H1 (cell line): Measurements from ENCODE around the gene LEMD1. TPM values are rescaled to one million over a fixed set of nuclear protein-coding genes. Genes with fewer than 3 reads are reported as not detected.
"Not testable (repeated sequence)": the region's sequence is repeated elsewhere in the genome, so short reads cannot be mapped to it uniquely, and the experiment has no call there.

Experiments
- CTCF ChIA-PET: fragments of 300-600 bp; sonication (Branson Sonifier 250); formaldehyde crosslinking; loops from one replicate; lab custom pipeline; 2021; ENCODE audit not compliant: partially characterized antibody; lab: Charles Lee
- POLR2A ChIA-PET: fragments of 300-600 bp; sonication (Branson Sonifier 250); formaldehyde crosslinking; loops from one replicate; lab custom pipeline; 2021; ENCODE audit warnings: inconsistent platforms; ENCODE audit not compliant: partially characterized antibody; lab: Charles Lee
- DNase-seq, 2 experiments: peaks; one replicate each; pipeline versions ENCODE4 v3.0.0 to v3.0.0-alpha.2; 2010 to 2022; ENCODE audit warnings: low spot score in 2 of 2, low read depth in 1 of 2, mixed read lengths in 1 of 2
- FAIRE-seq: peaks from 2 replicates; lab custom pipeline; 2011; peaks lifted over from hg19 to GRCh38; lab: Jason Lieb, UNC
- H2AFZ ChIP-seq: 2 replicates; pipeline ENCODE4 v1.8.1; 2012; ENCODE audit warnings: low read length, inconsistent platforms
- H2AK5ac ChIP-seq: 2 replicates; pipeline ENCODE4 v1.6.1; 2013; ENCODE audit warnings: low read depth, low read length
- H2BK120ac ChIP-seq: replicated peaks from 2 replicates; pipeline ENCODE3; 2013; ENCODE audit warnings: low read depth, low read length, inconsistent platforms
- H2BK12ac ChIP-seq: 2 replicates; pipeline ENCODE4 v1.6.1; 2013; ENCODE audit warnings: low read depth, low read length
- H2BK15ac ChIP-seq: 2 replicates; pipeline ENCODE4 v1.6.1; 2013; ENCODE audit warnings: low read length
- H2BK20ac ChIP-seq: 2 replicates; pipeline ENCODE4 v1.6.1; 2013; ENCODE audit warnings: low read length
- H2BK5ac ChIP-seq: 2 replicates; pipeline ENCODE4 v1.6.1; 2013; ENCODE audit warnings: low read depth, low read length
- H3K14ac ChIP-seq: 2 replicates; pipeline ENCODE4 v1.6.1; 2013; ENCODE audit warnings: inconsistent platforms; ENCODE audit not compliant: insufficient read length
- H3K18ac ChIP-seq: 2 replicates; pipeline ENCODE4 v1.6.1; 2013; ENCODE audit warnings: low read length; ENCODE audit errors: extremely low read depth
- H3K23ac ChIP-seq: 2 replicates; pipeline ENCODE4 v1.6.1; 2013; ENCODE audit warnings: inconsistent platforms; ENCODE audit not compliant: insufficient read length
- H3K23me2 ChIP-seq: 2 replicates; pipeline ENCODE4 v1.6.1; 2013; ENCODE audit warnings: low read depth, low read length
- H3K27ac ChIP-seq: 2 replicates; pipeline ENCODE4 v1.6.1; 2011; ENCODE audit warnings: low read depth, low read length, inconsistent platforms
- H3K27me3 ChIP-seq, 4 experiments: replicated peaks in 1 of 4; 1 replicate in 1 of 4; 2 replicates in 3 of 4; pipeline versions ENCODE4 v1.6.1 to v1.8.1; 2011 to 2013; ENCODE audit warnings: low read length in 3 of 4, mild to moderate bottlenecking in 3 of 4, inconsistent platforms in 2 of 4, mixed read lengths in 2 of 4, moderate library complexity in 1 of 4; ENCODE audit not compliant: control insufficient read depth in 3 of 4, insufficient read depth in 3 of 4; ENCODE audit errors: extremely low read depth in 1 of 4
- H3K36me3 ChIP-seq, 4 experiments: 2 replicates each; pipeline versions ENCODE4 v1.6.1 to v1.8.1; 2011 to 2013; ENCODE audit warnings: mild to moderate bottlenecking in 4 of 4, low read length in 3 of 4, moderate library complexity in 2 of 4, control low read depth in 1 of 4, inconsistent platforms in 1 of 4; ENCODE audit not compliant: insufficient read depth in 4 of 4, control insufficient read depth in 2 of 4
- H3K4ac ChIP-seq: replicated peaks from 2 replicates; pipeline ENCODE3; 2013; ENCODE audit warnings: low read length, low read depth, mixed read lengths, inconsistent platforms; ENCODE audit not compliant: insufficient read length
- H3K4me1 ChIP-seq, 4 experiments: replicated peaks in 1 of 4; 1 replicate in 1 of 4; 2 replicates in 3 of 4; pipeline versions ENCODE4 v1.6.1 to v1.8.1; 2011 to 2013; ENCODE audit warnings: low read length in 3 of 4, inconsistent platforms in 2 of 4, mixed read lengths in 1 of 4; ENCODE audit not compliant: insufficient read depth in 4 of 4, control insufficient read depth in 3 of 4
- H3K4me2 ChIP-seq, 2 experiments: 2 replicates each; pipeline versions ENCODE4 v1.6.1 to v1.8.1; 2011 to 2013; ENCODE audit warnings: low read depth in 2 of 2, low read length in 2 of 2, control low read depth in 1 of 2, inconsistent platforms in 1 of 2, mild to moderate bottlenecking in 1 of 2; ENCODE audit not compliant: insufficient read depth in 1 of 2
- H3K4me3 ChIP-seq, 4 experiments: fragments of 200-600, 300-600 bp in 1 of 4; sonication (generic), shearing (Covaris generic), sonication (Bioruptor Twin) in 1 of 4; 2 replicates each; pipeline versions ENCODE4 v1.5.1 to v1.8.1; 2011 to 2016; ENCODE audit warnings: low read length in 4 of 4, low read depth in 3 of 4, control low read depth in 2 of 4, inconsistent platforms in 2 of 4, mild to moderate bottlenecking in 2 of 4, mixed read lengths in 1 of 4, moderate library complexity in 1 of 4; ENCODE audit not compliant: insufficient read depth in 2 of 4; ENCODE audit errors: extremely low read depth in 1 of 4
- H3K56ac ChIP-seq: replicated peaks from 2 replicates; pipeline ENCODE3; 2013; ENCODE audit warnings: low read depth, mild to moderate bottlenecking, mixed read lengths, low read length, inconsistent platforms; ENCODE audit not compliant: insufficient read length
- H3K79me1 ChIP-seq: 2 replicates; pipeline ENCODE4 v1.6.1; 2013; ENCODE audit warnings: low read depth, low read length, control low read depth
- H3K79me2 ChIP-seq, 2 experiments: 2 replicates each; pipeline versions ENCODE4 v1.6.1 to v1.8.1; 2012 to 2013; ENCODE audit warnings: low read length in 2 of 2, mild to moderate bottlenecking in 2 of 2, inconsistent platforms in 1 of 2; ENCODE audit not compliant: insufficient read depth in 2 of 2, control insufficient read depth in 1 of 2
- H3K9ac ChIP-seq, 4 experiments: replicated peaks in 1 of 4; 1 replicate in 1 of 4; 2 replicates in 3 of 4; pipeline versions ENCODE4 v1.6.1 to v1.8.1; 2011 to 2013; ENCODE audit warnings: low read depth in 3 of 4, low read length in 3 of 4, control low read depth in 2 of 4, mild to moderate bottlenecking in 2 of 4, moderate library complexity in 2 of 4, inconsistent platforms in 1 of 4; ENCODE audit errors: extremely low read depth in 1 of 4
- H3K9me3 ChIP-seq, 2 experiments: 2 replicates each; pipeline versions ENCODE4 v1.6.1 to v1.8.1; 2012 to 2013; ENCODE audit warnings: mild to moderate bottlenecking in 2 of 2, moderate library complexity in 2 of 2, control low read depth in 1 of 2, inconsistent platforms in 1 of 2, low read depth in 1 of 2, low read length in 1 of 2, mixed read lengths in 1 of 2; ENCODE audit not compliant: insufficient read depth in 2 of 2
- H4K20me1 ChIP-seq, 2 experiments: replicated peaks in 1 of 2; 2 replicates each; pipeline versions ENCODE3 to v1.8.1; 2011 to 2013; ENCODE audit warnings: inconsistent platforms in 2 of 2, low read length in 2 of 2, mild to moderate bottlenecking in 1 of 2; ENCODE audit not compliant: insufficient read depth in 2 of 2, control insufficient read depth in 1 of 2
- H4K5ac ChIP-seq: 2 replicates; pipeline ENCODE4 v1.6.1; 2013; ENCODE audit warnings: low read length, low read depth, mixed read lengths, inconsistent platforms; ENCODE audit not compliant: insufficient read length
- H4K8ac ChIP-seq: 2 replicates; pipeline ENCODE4 v1.8.0; 2013; ENCODE audit warnings: mild to moderate bottlenecking, moderate library complexity, low read length, inconsistent platforms; ENCODE audit not compliant: insufficient read depth; ENCODE audit errors: extremely low read depth
- H4K91ac ChIP-seq: replicated peaks from 2 replicates; pipeline ENCODE3; 2013; ENCODE audit warnings: low read length, mixed read lengths, inconsistent platforms; ENCODE audit not compliant: insufficient read length
- BRCA1 ChIP-seq: IDR thresholded peaks from 2 replicates; pipeline ENCODE4 v1.6.1; 2012; ENCODE audit warnings: low read depth, low read length, improper control_type of control experiment
- FOSL1 ChIP-seq: IDR thresholded peaks from 2 replicates; pipeline ENCODE4 v1.6.1; 2011; ENCODE audit warnings: mild to moderate bottlenecking, low read depth, low read length, moderate library complexity; ENCODE audit not compliant: insufficient read depth
- KDM5A ChIP-seq: fragments of 200-600 bp; IDR thresholded peaks from 2 replicates; pipeline ENCODE4 v1.7.1; 2012; ENCODE audit warnings: mild to moderate bottlenecking, low read length, inconsistent platforms, mixed read lengths
- RXRA ChIP-seq: IDR thresholded peaks from 2 replicates; pipeline ENCODE4 v1.6.1; 2011; ENCODE audit warnings: low read depth, mild to moderate bottlenecking, low read length, moderate library complexity; ENCODE audit not compliant: insufficient read depth
- SP2 ChIP-seq: IDR thresholded peaks from 2 replicates; pipeline ENCODE4 v1.6.1; 2012; ENCODE audit warnings: mild to moderate bottlenecking, low read length, inconsistent platforms
- SRF ChIP-seq: IDR thresholded peaks from 2 replicates; pipeline ENCODE4 v1.6.1; 2011; ENCODE audit warnings: mild to moderate bottlenecking, low read depth, low read length, moderate library complexity
- SUZ12 ChIP-seq: fragments of 200-600 bp; sonication (generic); IDR thresholded peaks from 2 replicates; pipeline ENCODE4 v1.6.1; 2012; ENCODE audit warnings: mild to moderate bottlenecking, inconsistent platforms, low read length, moderate library complexity, mixed read lengths
- whole genome bisulfite sequencing, 2 experiments: shearing (Covaris generic) in 1 of 2; methylation state at CpG; one replicate each; pipeline versions ENCODE4 v1.1.6 to v1.1.7; 2013 to 2015; ENCODE audit warnings: low lambda C conversion rate in 2 of 2, mixed read lengths in 2 of 2, inconsistent platforms in 1 of 2, low coverage in 1 of 2, missing lambda C conversion rate in 1 of 2; ENCODE audit not compliant: insufficient replicate concordance in 2 of 2, insufficient coverage in 1 of 2, insufficient read length in 1 of 2; ENCODE audit errors: extremely low coverage in 1 of 2, missing lambda C conversion rate in 1 of 2; 5-methylcytosine and 5-hydroxymethylcytosine counted together
- polyA plus RNA-seq, 7 experiments: library from polyadenylated mRNA; depleted of rRNA in 3 of 7; stranded (reverse) in 5 of 7; unstranded in 2 of 7; fragments of >200 nt in 5 of 7; fragments of 200-250 nt in 2 of 7; gene quantifications; 1 replicate in 5 of 7; 2 replicates in 1 of 7; 4 replicates in 1 of 7; pipeline versions ENCODE4 v1.2.1 to v1.2.3, GENCODE V29; 2011 to 2013; ENCODE audit warnings: missing spikeins in 2 of 7, mixed read lengths in 2 of 7
- total RNA-seq: library from RNA; stranded (reverse); fragmentation: NEBNext Ultra II Directional; extraction: Animal tissue kit (Norgen Biotek cat#: 25700); gene quantifications from 2 replicates; pipeline ENCODE4 v1.2.1, GENCODE V29; 2021

LEMD1 gene
- total and polyA plus RNA-seq, 2 of the 8 experiments (the other 6 are each of a cell fraction or from before 2014, with no cell fraction given), result 10.0 to 10.5 TPM

- TF ChIP-seq SUZ12 (no peak), RXRA (no peak), FOSL1 (no peak), SP2 (no peak), SRF (no peak), KDM5A (no peak), BRCA1 (no peak)
Measured at GRCh38 chr1:205365945-205366463, 55.9 kb downstream of the LEMD1 start (continued).

GRCh38 chr1:205365086-205365485 lies 56.8 kb downstream of the LEMD1 start:
- not testable (repeated sequence) for H3K18ac ChIP-seq, H3K27me3 ChIP-seq, H3K9ac ChIP-seq, H3K9me3 ChIP-seq, H4K20me1 ChIP-seq, H3K4me2 ChIP-seq, H3K23ac ChIP-seq, H2BK5ac ChIP-seq, H3K56ac ChIP-seq, H2AFZ ChIP-seq, H4K8ac ChIP-seq, H3K79me1 ChIP-seq, H3K23me2 ChIP-seq, DNase-seq, H3K4ac ChIP-seq, H3K4me1 ChIP-seq, H2BK120ac ChIP-seq, H2BK20ac ChIP-seq, H3K27ac ChIP-seq, H3K79me2 ChIP-seq, H3K4me3 ChIP-seq, H3K36me3 ChIP-seq, FAIRE-seq, H3K14ac ChIP-seq, H4K91ac ChIP-seq, H4K5ac ChIP-seq, H2AK5ac ChIP-seq, H2BK15ac ChIP-seq, H2BK12ac ChIP-seq
- ChIA-PET POLR2A (interaction anchor here (1.0 kb wide), 1 partner anchor 11 kb away, joined by 4 read pairs; no protein-coding TSS in a partner anchor), CTCF (interaction anchor here (0.7 to 14.6 kb wide), 8 partner anchors 9 to 94 kb away, joined by 3 to 207 read pairs (median 5); partner anchors contain the start of gene KLHDC8A)
- WGBS, 2 experiments, result 79% methylated on average over 8 of the region's 8 CpGs; no CpG with 5 or more reads in 1 of the 2 experiments
